HCT116 (cell line): Measurements from ENCODE around the gene GSC2.
A peak's percentile ranks its signal among the peaks of the same experiment; 100 is the strongest.

Experiments used
- EZH2 ChIP-seq: fragments of 200-600 bp; sonication (generic); IDR thresholded peaks from 2 replicates; pipeline ENCODE4 v1.6.1; 2017; ENCODE audit warnings: antibody characterized with exemption, mixed run types
- EZH2phosphoT487 ChIP-seq: fragments of 200-600 bp; IDR thresholded peaks from 2 replicates; pipeline ENCODE4 v1.6.1; 2018; ENCODE audit warnings: antibody characterized with exemption, borderline replicate concordance
- JUND ChIP-seq: IDR thresholded peaks from 2 replicates; pipeline ENCODE4 v1.6.1; 2012
- POLR2A ChIP-seq: IDR thresholded peaks from 2 replicates; pipeline ENCODE4 v1.7.0; 2011; ENCODE audit warnings: borderline replicate concordance; ENCODE audit not compliant: insufficient read depth, insufficient read length; ENCODE audit errors: extremely low read depth
- POLR2AphosphoS5 ChIP-seq: IDR thresholded peaks from 2 replicates; pipeline ENCODE4 v1.6.1; 2011; ENCODE audit warnings: mild to moderate bottlenecking, low read depth, low read length, moderate library complexity
- RAD21 ChIP-seq: IDR thresholded peaks from 2 replicates; pipeline ENCODE4 v1.6.1; 2012; ENCODE audit warnings: low read depth, mild to moderate bottlenecking
- SP1 ChIP-seq: IDR thresholded peaks from 2 replicates; pipeline ENCODE4 v1.6.1; 2012; ENCODE audit warnings: low read depth
- ZNF274 ChIP-seq: fragments of 200-500 bp; sonication (Bioruptor generic); IDR thresholded peaks from 2 replicates; pipeline ENCODE4 v1.6.1; 2014; ENCODE audit warnings: mild to moderate bottlenecking, low read depth, low read length, inconsistent platforms
- TF ChIP-seq, protein P1 (sequence below), 3 experiments: fragments of 200-600 bp in 1 of 3; sonication (generic) in 1 of 3; IDR thresholded peaks in 2 of 3; conservative IDR thresholded peaks in 1 of 3; 2 replicates each; pipeline ENCODE4 v1.5.1; 2012 to 2017; ENCODE audit warnings: low read depth in 2 of 3, low read length in 2 of 3, antibody characterized with exemption in 1 of 3, borderline replicate concordance in 1 of 3, control low read depth in 1 of 3, mild to moderate bottlenecking in 1 of 3, mixed read lengths in 1 of 3, mixed run types in 1 of 3, moderate library complexity in 1 of 3; ENCODE audit not compliant: insufficient read depth in 1 of 3
- TF ChIP-seq, protein P2 (sequence below): IDR thresholded peaks from 2 replicates; pipeline ENCODE4 v1.6.1; 2012
- TF ChIP-seq, protein P3 (sequence below): IDR thresholded peaks from 2 replicates; pipeline ENCODE4 v1.6.1; 2012
- TF ChIP-seq, protein P4 (sequence below): IDR thresholded peaks from 2 replicates; pipeline ENCODE4 v1.6.1; 2012; ENCODE audit warnings: low read depth

DNA sequence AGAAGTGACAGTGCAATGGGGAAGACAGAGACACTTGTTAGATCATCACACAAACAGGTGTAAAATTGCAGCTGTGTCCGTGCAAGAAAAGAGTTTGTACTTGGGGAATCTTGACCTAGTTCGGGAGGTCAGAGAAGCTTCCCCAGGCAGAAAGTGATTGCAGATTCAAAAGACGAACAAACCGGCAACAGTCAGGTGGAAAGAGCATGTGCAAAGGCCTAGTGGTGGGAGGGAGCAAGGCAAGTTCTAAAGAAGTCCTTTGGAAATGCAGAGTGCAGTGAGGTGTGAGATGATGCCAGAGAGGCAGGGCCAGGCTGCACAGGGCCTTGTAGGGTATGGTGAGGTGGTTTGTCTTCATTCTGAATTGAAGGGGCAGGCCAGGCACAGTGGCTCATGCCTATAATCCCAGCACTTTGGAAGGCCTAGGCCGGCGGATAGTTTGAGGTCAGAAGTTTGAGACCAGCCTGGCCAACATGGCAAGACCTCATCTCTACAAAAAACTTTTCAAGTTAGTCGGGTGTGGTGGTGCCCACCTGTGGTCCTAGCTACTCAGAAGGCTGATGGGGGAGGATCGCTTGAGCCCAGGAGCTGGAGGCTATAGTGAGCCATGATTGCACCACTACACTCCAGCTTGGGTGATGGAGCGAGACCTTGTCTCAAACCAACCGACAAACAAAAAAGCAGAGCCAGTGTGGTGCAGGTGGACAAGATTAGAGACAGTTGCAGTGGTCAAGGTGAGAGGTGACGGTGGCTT, 3.7 kb downstream of the GSC2 start:
- no peak for TF ChIP-seq POLR2AphosphoS5
- TF ChIP-seq, protein P1, sequence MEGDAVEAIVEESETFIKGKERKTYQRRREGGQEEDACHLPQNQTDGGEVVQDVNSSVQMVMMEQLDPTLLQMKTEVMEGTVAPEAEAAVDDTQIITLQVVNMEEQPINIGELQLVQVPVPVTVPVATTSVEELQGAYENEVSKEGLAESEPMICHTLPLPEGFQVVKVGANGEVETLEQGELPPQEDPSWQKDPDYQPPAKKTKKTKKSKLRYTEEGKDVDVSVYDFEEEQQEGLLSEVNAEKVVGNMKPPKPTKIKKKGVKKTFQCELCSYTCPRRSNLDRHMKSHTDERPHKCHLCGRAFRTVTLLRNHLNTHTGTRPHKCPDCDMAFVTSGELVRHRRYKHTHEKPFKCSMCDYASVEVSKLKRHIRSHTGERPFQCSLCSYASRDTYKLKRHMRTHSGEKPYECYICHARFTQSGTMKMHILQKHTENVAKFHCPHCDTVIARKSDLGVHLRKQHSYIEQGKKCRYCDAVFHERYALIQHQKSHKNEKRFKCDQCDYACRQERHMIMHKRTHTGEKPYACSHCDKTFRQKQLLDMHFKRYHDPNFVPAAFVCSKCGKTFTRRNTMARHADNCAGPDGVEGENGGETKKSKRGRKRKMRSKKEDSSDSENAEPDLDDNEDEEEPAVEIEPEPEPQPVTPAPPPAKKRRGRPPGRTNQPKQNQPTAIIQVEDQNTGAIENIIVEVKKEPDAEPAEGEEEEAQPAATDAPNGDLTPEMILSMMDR (IDR thresholded peaks at IDR 0.05 in 2 of 3, conservative IDR thresholded peaks at IDR 0.05 in 1 of 3; ENCODE audit: borderline replicate concordance in 1 of 3, insufficient read depth in 1 of 3, low read depth in 2 of 3, low read length in 2 of 3), result 0 out of 6 replicates have a peak, but pooled peaks of 1 of the 3 experiments have one; percentile 13
- TF ChIP-seq, protein P2, sequence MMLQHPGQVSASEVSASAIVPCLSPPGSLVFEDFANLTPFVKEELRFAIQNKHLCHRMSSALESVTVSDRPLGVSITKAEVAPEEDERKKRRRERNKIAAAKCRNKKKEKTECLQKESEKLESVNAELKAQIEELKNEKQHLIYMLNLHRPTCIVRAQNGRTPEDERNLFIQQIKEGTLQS, result no peak
- no peak for TF ChIP-seq ZNF274
- TF ChIP-seq EZH2phosphoT487, result no peak
- no peak for TF ChIP-seq POLR2A
- TF ChIP-seq, protein P3, sequence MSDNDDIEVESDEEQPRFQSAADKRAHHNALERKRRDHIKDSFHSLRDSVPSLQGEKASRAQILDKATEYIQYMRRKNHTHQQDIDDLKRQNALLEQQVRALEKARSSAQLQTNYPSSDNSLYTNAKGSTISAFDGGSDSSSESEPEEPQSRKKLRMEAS, result no peak
- no peak for TF ChIP-seq EZH2
- TF ChIP-seq, protein P4, sequence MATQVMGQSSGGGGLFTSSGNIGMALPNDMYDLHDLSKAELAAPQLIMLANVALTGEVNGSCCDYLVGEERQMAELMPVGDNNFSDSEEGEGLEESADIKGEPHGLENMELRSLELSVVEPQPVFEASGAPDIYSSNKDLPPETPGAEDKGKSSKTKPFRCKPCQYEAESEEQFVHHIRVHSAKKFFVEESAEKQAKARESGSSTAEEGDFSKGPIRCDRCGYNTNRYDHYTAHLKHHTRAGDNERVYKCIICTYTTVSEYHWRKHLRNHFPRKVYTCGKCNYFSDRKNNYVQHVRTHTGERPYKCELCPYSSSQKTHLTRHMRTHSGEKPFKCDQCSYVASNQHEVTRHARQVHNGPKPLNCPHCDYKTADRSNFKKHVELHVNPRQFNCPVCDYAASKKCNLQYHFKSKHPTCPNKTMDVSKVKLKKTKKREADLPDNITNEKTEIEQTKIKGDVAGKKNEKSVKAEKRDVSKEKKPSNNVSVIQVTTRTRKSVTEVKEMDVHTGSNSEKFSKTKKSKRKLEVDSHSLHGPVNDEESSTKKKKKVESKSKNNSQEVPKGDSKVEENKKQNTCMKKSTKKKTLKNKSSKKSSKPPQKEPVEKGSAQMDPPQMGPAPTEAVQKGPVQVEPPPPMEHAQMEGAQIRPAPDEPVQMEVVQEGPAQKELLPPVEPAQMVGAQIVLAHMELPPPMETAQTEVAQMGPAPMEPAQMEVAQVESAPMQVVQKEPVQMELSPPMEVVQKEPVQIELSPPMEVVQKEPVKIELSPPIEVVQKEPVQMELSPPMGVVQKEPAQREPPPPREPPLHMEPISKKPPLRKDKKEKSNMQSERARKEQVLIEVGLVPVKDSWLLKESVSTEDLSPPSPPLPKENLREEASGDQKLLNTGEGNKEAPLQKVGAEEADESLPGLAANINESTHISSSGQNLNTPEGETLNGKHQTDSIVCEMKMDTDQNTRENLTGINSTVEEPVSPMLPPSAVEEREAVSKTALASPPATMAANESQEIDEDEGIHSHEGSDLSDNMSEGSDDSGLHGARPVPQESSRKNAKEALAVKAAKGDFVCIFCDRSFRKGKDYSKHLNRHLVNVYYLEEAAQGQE, result no peak
- no peak for TF ChIP-seq SP1
- TF ChIP-seq JUND, result no peak
- TF ChIP-seq RAD21, result no peak
